Suprapubic skin (tissue), 4 donors: ENCODE measurements around the gene TMEM131. TPM values are rescaled to one million over a fixed set of nuclear protein-coding genes. Genes with fewer than 3 reads are reported as not detected.

Experiments used
- DNase-seq, 2 donors: peaks; one replicate each; pipeline ENCODE4 v3.0.0-alpha.2; 2019; ENCODE audit warnings: low spot score in 2 of 2
- H3K27ac ChIP-seq: fragments of 200-600 bp; sonication (generic); one replicate; pipeline ENCODE4 v1.5.1; 2019
- H3K27me3 ChIP-seq: fragments of 200-600 bp; sonication (generic); one replicate; pipeline ENCODE4 v1.5.1; 2019
- H3K36me3 ChIP-seq: fragments of 200-600 bp; sonication (generic); one replicate; pipeline ENCODE4 v1.5.1; 2019
- H3K4me1 ChIP-seq: fragments of 200-600 bp; sonication (generic); one replicate; pipeline ENCODE4 v1.5.1; 2019
- H3K4me3 ChIP-seq: fragments of 200-600 bp; sonication (generic); one replicate; pipeline ENCODE4 v1.5.1; 2019; ENCODE audit warnings: mild to moderate bottlenecking
- H3K9me3 ChIP-seq: fragments of 200-600 bp; sonication (generic); one replicate; pipeline ENCODE4 v1.5.1; 2019
- CTCF ChIP-seq, 2 donors: fragments of 200-600 bp in 1 of 2; fragments of 450-650 bp in 1 of 2; sonication (generic) in 1 of 2; IDR thresholded peaks; one replicate each; pipeline ENCODE4 v1.5.1; 2016 to 2019; ENCODE audit warnings: antibody characterized with exemption in 2 of 2, mild to moderate bottlenecking in 1 of 2, moderate library complexity in 1 of 2
- EP300 ChIP-seq: sonication (generic); formaldehyde crosslinking; IDR thresholded peaks from one replicate; pipeline ENCODE4 v1.6.1; 2017; ENCODE audit warnings: antibody characterized with exemption
- POLR2A ChIP-seq, 2 donors: fragments of 450-650 bp; IDR thresholded peaks; one replicate each; pipeline ENCODE4 v1.6.1; 2017; ENCODE audit warnings: antibody characterized with exemption in 2 of 2, mild to moderate bottlenecking in 2 of 2, moderate library complexity in 2 of 2
- POLR2AphosphoS5 ChIP-seq, 3 donors: sonication (generic); formaldehyde crosslinking; IDR thresholded peaks; one replicate each; pipeline ENCODE4 v1.6.1; 2017; ENCODE audit warnings: antibody characterized with exemption in 3 of 3
- WGBS: methylation state at CpG from one replicate; pipeline ENCODE4 v1.1.5; 2018; 5-methylcytosine and 5-hydroxymethylcytosine counted together
- total RNA-seq, 4 donors: library from RNA; depleted of rRNA; stranded (reverse); fragments of >200 nt; gene quantifications; one replicate each; pipeline ENCODE4 v1.1.0, GENCODE V29; 2016

Gene TMEM131
- total RNA-seq, 4 donors from 2014 or later: 39.7 to 117 (median 42.5) TPM

- DNase-seq: no peak
- Histone ChIP-seq H3K9me3 (no peaks in the 10 kb centered on the region), H3K27me3 (no peaks in the 10 kb centered on the region), H3K27ac (no peak overlapping the region), H3K4me3 (no peak overlapping the region), H3K36me3 (no peaks in the 10 kb centered on the region), H3K4me1 (peaks cover 5% of the 10 kb centered on the region)
- WGBS: 87% methylated on average over 12 of the region's 12 CpGs
- TF ChIP-seq POLR2AphosphoS5 (IDR thresholded peaks at IDR 0.05) (no peak), CTCF (IDR thresholded peaks at IDR 0.05) (no peak), EP300 (no peak), POLR2A (IDR thresholded peaks at IDR 0.05) (no peak)
Measured at GRCh38 chr2:97965116-97965515, 30.6 kb downstream of the TMEM131 start.

GRCh38 chr2:97963880-97964279, 31.9 kb downstream of the TMEM131 start:
- WGBS: 34% methylated on average over 1 of the region's 1 CpG
- Histone ChIP-seq H3K27me3 (no peaks in the 10 kb centered on the region), H3K27ac (no peak overlapping the region), H3K36me3 (no peaks in the 10 kb centered on the region), H3K9me3 (no peaks in the 10 kb centered on the region), H3K4me3 (no peak overlapping the region), H3K4me1 (peaks cover 5% of the 10 kb centered on the region)
- no peak for DNase-seq
- TF ChIP-seq CTCF (IDR thresholded peaks at IDR 0.05): no peak
- no peak for TF ChIP-seq EP300
- TF ChIP-seq POLR2A (IDR thresholded peaks at IDR 0.05): no peak
- no peak for TF ChIP-seq POLR2AphosphoS5 (IDR thresholded peaks at IDR 0.05)

GRCh38 chr2:97963079-97963406, 32.7 kb downstream of the TMEM131 start:
- Histone ChIP-seq H3K9me3 (no peaks in the 10 kb centered on the region), H3K27ac (no peak overlapping the region), H3K4me1 (peaks cover 5% of the 10 kb centered on the region), H3K27me3 (no peaks in the 10 kb centered on the region), H3K36me3 (no peaks in the 10 kb centered on the region), H3K4me3 (no peak overlapping the region)
- DNase-seq: no peak
- TF ChIP-seq POLR2AphosphoS5 (IDR thresholded peaks at IDR 0.05) (no peak), CTCF (IDR thresholded peaks at IDR 0.05) (no peak), EP300 (no peak)

- Histone ChIP-seq H3K4me1 (peaks cover 5% of the 10 kb centered on the region), H3K27me3 (no peaks in the 10 kb centered on the region), H3K27ac (no peak overlapping the region), H3K4me3 (no peak overlapping the region), H3K9me3 (no peaks in the 10 kb centered on the region), H3K36me3 (no peaks in the 10 kb centered on the region)
- DNase-seq: no peak
- TF ChIP-seq CTCF (IDR thresholded peaks at IDR 0.05): no peak
- TF ChIP-seq EP300: no peak
- no peak for TF ChIP-seq POLR2A (IDR thresholded peaks at IDR 0.05)
- TF ChIP-seq POLR2AphosphoS5 (IDR thresholded peaks at IDR 0.05): no peak
- 94% methylated on average over 5 of the region's 5 CpGs for WGBS
Measured at GRCh38 chr2:97961534-97961933, 34.2 kb downstream of the TMEM131 start.

- H3K27ac ChIP-seq: no peak overlapping the region
- H3K27me3 ChIP-seq: no peaks in the 10 kb centered on the region
- no peaks in the 10 kb centered on the region for H3K36me3 ChIP-seq
- no peak for TF ChIP-seq POLR2A (IDR thresholded peaks at IDR 0.05)
- TF ChIP-seq CTCF (IDR thresholded peaks at IDR 0.05): no peak
- no peak for TF ChIP-seq EP300
- TF ChIP-seq POLR2AphosphoS5 (IDR thresholded peaks at IDR 0.05): no peak
- no peak for DNase-seq
- WGBS: 70% methylated on average over 2 of the region's 2 CpGs
- peaks cover 4% of the 10 kb centered on the region for H3K4me1 ChIP-seq
- H3K4me3 ChIP-seq: no peak overlapping the region
- no peaks in the 10 kb centered on the region for H3K9me3 ChIP-seq
Measured at GRCh38 chr2:97958184-97958583, 37.6 kb downstream of the TMEM131 start.
